Pons (tissue), 1 donor: ENCODE measurements around the gene SZT2.
"Not testable (repeated sequence)": the region's sequence is repeated elsewhere in the genome, so short reads cannot be mapped to it uniquely, and the experiment has no call there.

Experiments used
- DNase-seq: peaks from one replicate; pipeline ENCODE4 v3.0.0-alpha.2; 2016; ENCODE audit warnings: low spot score

The SZT2 gene

GRCh38 chr1:43388613-43389012, 1.1 kb upstream of the SZT2 start:
- DNase-seq: no peak

- no peak for DNase-seq
Measured at GRCh38 chr1:43392702-43393101, 3.0 kb downstream of the SZT2 start.

GRCh38 chr1:43395523-43395922, 5.8 kb downstream of the SZT2 start:
- DNase-seq: no peak

- DNase-seq: no peak
Measured at GRCh38 chr1:43396059-43396458, 6.4 kb downstream of the SZT2 start.

- DNase-seq: no peak
Measured at GRCh38 chr1:43398227-43398626, 8.5 kb downstream of the SZT2 start.

GRCh38 chr1:43400441-43400840, 10.7 kb downstream of the SZT2 start:
- not testable (repeated sequence) for DNase-seq

GRCh38 chr1:43402089-43402865, 12.6 kb downstream of the SZT2 start:
- DNase-seq: no peak

GRCh38 chr1:43404353-43404752, 14.7 kb downstream of the SZT2 start:
- DNase-seq: no peak

- no peak for DNase-seq
Measured at GRCh38 chr1:43405219-43405875, 15.6 kb downstream of the SZT2 start.

GRCh38 chr1:43405876-43406234, 16.2 kb downstream of the SZT2 start:
- DNase-seq: no peak

GRCh38 chr1:43410571-43410970, 20.9 kb downstream of the SZT2 start:
- no peak for DNase-seq

- DNase-seq: not testable (repeated sequence)
Measured at GRCh38 chr1:43413426-43413825, 23.7 kb downstream of the SZT2 start.

- DNase-seq: peak; percentile 58
Measured at GRCh38 chr1:43414634-43415223, 25.0 kb downstream of the SZT2 start.

GRCh38 chr1:43415901-43416300, 26.2 kb downstream of the SZT2 start:
- DNase-seq: no peak

- no peak for DNase-seq
Measured at GRCh38 chr1:43418858-43419257, 29.2 kb downstream of the SZT2 start.

- no peak for DNase-seq
Measured at GRCh38 chr1:43419627-43420425, 30.1 kb downstream of the SZT2 start.

- DNase-seq: no peak
Measured at GRCh38 chr1:43420874-43421273, 31.2 kb downstream of the SZT2 start.

GRCh38 chr1:43421396-43421795, 31.7 kb downstream of the SZT2 start:
- DNase-seq: no peak

- no peak for DNase-seq
Measured at GRCh38 chr1:43421976-43422750, 32.5 kb downstream of the SZT2 start.

- DNase-seq: no peak
Measured at GRCh38 chr1:43422995-43423671, 33.4 kb downstream of the SZT2 start.
